Measurements from ENCODE around the gene PI4KA.
"Not testable (repeated sequence)": the region's sequence is repeated elsewhere in the genome, so short reads cannot be mapped to it uniquely, and the experiment has no call there.

GRCh38 chr22:20769496-20769826 is 89.2 kb downstream of the PI4KA start:
- TF ChIP-seq, protein P1, sequence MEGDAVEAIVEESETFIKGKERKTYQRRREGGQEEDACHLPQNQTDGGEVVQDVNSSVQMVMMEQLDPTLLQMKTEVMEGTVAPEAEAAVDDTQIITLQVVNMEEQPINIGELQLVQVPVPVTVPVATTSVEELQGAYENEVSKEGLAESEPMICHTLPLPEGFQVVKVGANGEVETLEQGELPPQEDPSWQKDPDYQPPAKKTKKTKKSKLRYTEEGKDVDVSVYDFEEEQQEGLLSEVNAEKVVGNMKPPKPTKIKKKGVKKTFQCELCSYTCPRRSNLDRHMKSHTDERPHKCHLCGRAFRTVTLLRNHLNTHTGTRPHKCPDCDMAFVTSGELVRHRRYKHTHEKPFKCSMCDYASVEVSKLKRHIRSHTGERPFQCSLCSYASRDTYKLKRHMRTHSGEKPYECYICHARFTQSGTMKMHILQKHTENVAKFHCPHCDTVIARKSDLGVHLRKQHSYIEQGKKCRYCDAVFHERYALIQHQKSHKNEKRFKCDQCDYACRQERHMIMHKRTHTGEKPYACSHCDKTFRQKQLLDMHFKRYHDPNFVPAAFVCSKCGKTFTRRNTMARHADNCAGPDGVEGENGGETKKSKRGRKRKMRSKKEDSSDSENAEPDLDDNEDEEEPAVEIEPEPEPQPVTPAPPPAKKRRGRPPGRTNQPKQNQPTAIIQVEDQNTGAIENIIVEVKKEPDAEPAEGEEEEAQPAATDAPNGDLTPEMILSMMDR (IDR thresholded peaks at IDR 0.05), result not testable (repeated sequence)
- TF ChIP-seq EZH2 (IDR thresholded peaks at IDR 0.05), result not testable (repeated sequence)

Data from neural progenitor cell (in vitro differentiated cells).